Activated naive CD8-positive, alpha-beta T cell (primary cell): Measurements from ENCODE around the gene FBLN5.
A peak's percentile ranks its signal among the peaks of the same experiment; 100 is the strongest.

Source experiments
- H3K27ac Mint-ChIP-seq: one replicate; pipeline ENCODE4 v1.8.0; 2021; ENCODE audit warnings: mixed read lengths
- H3K27me3 Mint-ChIP-seq: one replicate; pipeline ENCODE4 v1.8.0; 2021; ENCODE audit warnings: mixed read lengths
- H3K36me3 Mint-ChIP-seq: one replicate; pipeline ENCODE4 v1.8.0; 2021; ENCODE audit warnings: mixed read lengths
- H3K4me1 Mint-ChIP-seq: one replicate; pipeline ENCODE4 v1.8.0; 2021; ENCODE audit warnings: low read depth, mixed read lengths
- H3K4me3 Mint-ChIP-seq: one replicate; pipeline ENCODE4 v1.8.0; 2021; ENCODE audit warnings: mild to moderate bottlenecking, mixed read lengths
- H3K9me3 Mint-ChIP-seq: one replicate; pipeline ENCODE4 v1.8.0; 2021; ENCODE audit warnings: low read depth, mixed read lengths

FBLN5 gene

GRCh38 chr14:91888641-91889476 is 58.6 kb downstream of the FBLN5 start:
- Mint-ChIP-seq H3K27ac (peak overlapping the region; percentile 34), H3K36me3 (no peaks in the 10 kb centered on the region), H3K4me3 (no peak overlapping the region), H3K9me3 (no peaks in the 10 kb centered on the region), H3K4me1 (peaks cover 64% of the 10 kb centered on the region), H3K27me3 (no peaks in the 10 kb centered on the region)

DNA sequence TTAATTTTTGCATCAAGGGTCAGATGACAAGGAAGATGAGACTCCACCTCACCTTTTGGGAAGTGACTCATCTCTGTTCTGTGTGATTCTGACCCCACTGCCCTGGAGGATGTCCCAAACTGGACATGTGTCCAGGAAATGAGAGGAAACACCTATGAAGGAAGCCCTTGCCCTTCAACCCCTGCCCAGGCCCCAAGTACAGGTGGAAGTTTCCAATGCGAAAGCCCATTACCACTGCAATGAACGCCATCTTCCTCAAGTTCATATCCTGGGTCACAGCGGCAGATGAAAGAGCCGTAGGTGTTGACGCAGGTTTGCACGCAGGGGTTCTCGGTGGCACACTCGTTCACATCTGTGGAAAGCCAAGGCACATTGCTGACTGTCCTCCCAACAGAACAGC is 60.5 kb downstream of the FBLN5 start:
- Mint-ChIP-seq H3K27ac (no peak overlapping the region), H3K9me3 (no peaks in the 10 kb centered on the region), H3K27me3 (no peaks in the 10 kb centered on the region), H3K36me3 (no peaks in the 10 kb centered on the region), H3K4me3 (no peak overlapping the region), H3K4me1 (peaks cover 50% of the 10 kb centered on the region)

DNA sequence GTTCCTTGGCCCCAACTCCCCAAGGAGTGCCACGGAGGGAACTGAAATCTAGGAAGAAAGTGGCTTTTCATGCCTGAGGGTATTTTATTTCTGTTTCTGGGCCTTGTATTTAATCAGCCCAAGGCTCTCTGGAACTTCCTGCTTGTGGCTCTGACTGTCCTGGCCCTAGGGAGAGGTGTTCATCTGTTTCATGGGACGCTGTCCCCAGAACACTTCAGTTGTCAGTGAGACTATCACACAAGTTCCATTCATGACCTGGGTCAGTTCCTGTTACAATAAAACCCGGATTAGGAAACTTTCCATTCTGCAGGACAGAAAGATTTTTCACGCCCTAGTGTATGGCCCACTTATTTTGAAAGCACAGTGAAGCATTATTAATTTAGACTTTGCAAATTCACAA is 61.7 kb downstream of the FBLN5 start:
- Mint-ChIP-seq H3K36me3 (no peaks in the 10 kb centered on the region), H3K27me3 (no peaks in the 10 kb centered on the region), H3K4me1 (peaks cover 45% of the 10 kb centered on the region), H3K9me3 (no peaks in the 10 kb centered on the region), H3K4me3 (no peak overlapping the region), H3K27ac (no peak overlapping the region)

DNA sequence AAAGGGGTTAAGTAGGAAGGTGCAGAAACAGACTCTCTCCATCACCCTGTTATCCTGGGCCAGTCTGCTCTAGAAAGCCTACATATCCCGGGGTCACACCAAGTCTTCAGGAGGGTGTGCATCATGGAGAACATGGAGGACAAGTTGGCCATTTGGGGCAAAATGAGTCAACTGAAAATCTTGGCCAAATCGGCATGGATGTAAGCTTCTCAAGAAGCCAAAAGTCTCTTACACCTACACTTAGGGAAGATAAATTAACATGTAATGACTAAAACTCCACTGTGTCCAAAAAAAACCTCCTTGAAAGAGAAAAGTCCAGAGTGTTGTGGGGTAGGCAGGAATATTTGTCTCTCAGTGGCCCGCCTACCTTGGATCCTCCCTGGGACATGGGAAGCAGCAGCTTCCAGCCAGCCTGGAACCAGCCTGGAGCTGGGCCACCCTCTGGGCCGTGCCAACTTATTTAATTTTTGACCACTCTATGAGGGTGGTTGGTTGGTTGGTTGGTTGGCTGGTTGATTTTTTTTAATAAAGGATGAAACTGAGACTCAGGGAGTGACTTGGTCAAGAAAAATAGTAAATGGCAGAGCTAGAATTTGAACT is 62.3 kb downstream of the FBLN5 start:
- Mint-ChIP-seq H3K27me3 (no peaks in the 10 kb centered on the region), H3K4me3 (no peak overlapping the region), H3K4me1 (peaks cover 45% of the 10 kb centered on the region), H3K27ac (no peak overlapping the region), H3K36me3 (no peaks in the 10 kb centered on the region), H3K9me3 (no peaks in the 10 kb centered on the region)

GRCh38 chr14:91884664-91885063 is 62.8 kb downstream of the FBLN5 start:
- peaks cover 45% of the 10 kb centered on the region for H3K4me1 Mint-ChIP-seq
- no peaks in the 10 kb centered on the region for H3K27me3 Mint-ChIP-seq
- H3K27ac Mint-ChIP-seq, result peak overlapping the region; percentile 64
- H3K36me3 Mint-ChIP-seq, result no peaks in the 10 kb centered on the region
- H3K4me3 Mint-ChIP-seq, result no peak overlapping the region
- H3K9me3 Mint-ChIP-seq, result no peaks in the 10 kb centered on the region

- H3K27me3 Mint-ChIP-seq, result no peaks in the 10 kb centered on the region
- H3K9me3 Mint-ChIP-seq, result no peaks in the 10 kb centered on the region
- no peak overlapping the region for H3K27ac Mint-ChIP-seq
- H3K36me3 Mint-ChIP-seq, result no peaks in the 10 kb centered on the region
- peaks cover 41% of the 10 kb centered on the region for H3K4me1 Mint-ChIP-seq
- H3K4me3 Mint-ChIP-seq, result no peak overlapping the region
Observed at GRCh38 chr14:91883753-91884152, 63.7 kb downstream of the FBLN5 start.

- no peak overlapping the region for H3K4me3 Mint-ChIP-seq
- no peaks in the 10 kb centered on the region for H3K9me3 Mint-ChIP-seq
- H3K4me1 Mint-ChIP-seq, result peaks cover 44% of the 10 kb centered on the region
- H3K27ac Mint-ChIP-seq, result no peak overlapping the region
- H3K27me3 Mint-ChIP-seq, result no peaks in the 10 kb centered on the region
- no peaks in the 10 kb centered on the region for H3K36me3 Mint-ChIP-seq
Observed at GRCh38 chr14:91882776-91883175, 64.7 kb downstream of the FBLN5 start.

GRCh38 chr14:91882369-91882768 is 65.1 kb downstream of the FBLN5 start:
- Mint-ChIP-seq H3K4me3 (no peak overlapping the region), H3K36me3 (no peaks in the 10 kb centered on the region), H3K27me3 (no peaks in the 10 kb centered on the region), H3K27ac (no peak overlapping the region), H3K9me3 (no peaks in the 10 kb centered on the region), H3K4me1 (peaks cover 45% of the 10 kb centered on the region)

DNA sequence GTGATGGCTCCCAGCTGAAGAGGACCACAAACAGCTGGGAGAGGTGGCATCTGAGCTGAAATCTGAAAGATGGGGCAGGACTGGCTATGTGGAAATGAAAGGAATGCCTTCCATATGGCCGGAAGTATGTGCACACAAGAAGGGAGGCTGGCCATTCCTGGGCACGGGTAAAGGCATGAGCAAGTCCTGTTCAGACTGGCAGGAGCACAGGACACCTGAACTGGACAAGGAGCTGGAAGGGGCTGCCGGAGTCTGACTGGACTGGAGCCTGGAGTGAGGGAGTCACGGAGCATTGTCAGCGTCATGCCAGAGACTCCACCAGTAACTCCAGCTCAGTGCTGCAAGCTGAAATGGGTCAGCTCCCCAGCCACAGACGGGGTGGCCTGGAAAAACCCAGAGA is 68.3 kb downstream of the FBLN5 start:
- Mint-ChIP-seq H3K4me1 (peaks cover 61% of the 10 kb centered on the region), H3K36me3 (no peaks in the 10 kb centered on the region), H3K27ac (peak overlapping the region; percentile 34)

GRCh38 chr14:91878274-91878673 is 69.2 kb downstream of the FBLN5 start:
- Mint-ChIP-seq H3K27me3 (no peaks in the 10 kb centered on the region), H3K27ac (no peak overlapping the region)

More for the DNA sequence above, 68.3 kb downstream of the FBLN5 start:
- Mint-ChIP-seq H3K9me3 (no peaks in the 10 kb centered on the region), H3K27me3 (no peaks in the 10 kb centered on the region), H3K4me3 (no peak overlapping the region)

DNA sequence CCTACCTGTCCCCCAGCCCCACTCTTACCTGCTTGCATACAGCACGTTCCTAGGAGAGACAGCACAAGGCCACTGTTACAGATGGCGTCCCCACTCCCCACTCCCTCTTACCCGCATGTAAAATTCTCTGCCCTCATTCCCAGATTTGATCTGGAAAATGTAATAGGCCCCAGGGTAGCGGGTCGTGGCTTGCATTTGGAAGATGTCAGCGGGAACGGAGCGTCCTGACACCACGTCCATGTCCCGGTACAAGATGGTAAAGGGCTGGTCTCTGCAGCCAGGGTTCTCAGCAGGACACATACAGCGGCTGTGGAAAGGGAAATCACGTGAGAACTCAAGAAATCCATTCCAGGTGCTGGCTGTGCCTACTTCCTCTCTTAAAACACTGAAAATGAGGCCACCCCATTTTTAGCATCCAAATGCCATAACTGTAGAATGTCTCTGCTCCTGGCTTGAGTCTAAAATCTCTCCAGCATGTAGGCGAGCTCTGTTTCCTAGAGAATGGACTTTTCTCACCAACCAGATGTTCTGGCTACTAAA is 70.0 kb downstream of the FBLN5 start:
- H3K9me3 Mint-ChIP-seq, result no peaks in the 10 kb centered on the region
- H3K4me1 Mint-ChIP-seq, result peaks cover 75% of the 10 kb centered on the region
- no peaks in the 10 kb centered on the region for H3K27me3 Mint-ChIP-seq
- no peaks in the 10 kb centered on the region for H3K36me3 Mint-ChIP-seq
- H3K27ac Mint-ChIP-seq, result no peak overlapping the region
- H3K4me3 Mint-ChIP-seq, result no peak overlapping the region

More at GRCh38 chr14:91878274-91878673, 69.2 kb downstream of the FBLN5 start:
- no peaks in the 10 kb centered on the region for H3K36me3 Mint-ChIP-seq
- peaks cover 70% of the 10 kb centered on the region for H3K4me1 Mint-ChIP-seq
- H3K4me3 Mint-ChIP-seq, result no peak overlapping the region
- no peaks in the 10 kb centered on the region for H3K9me3 Mint-ChIP-seq

- no peak overlapping the region for H3K27ac Mint-ChIP-seq
- no peak overlapping the region for H3K4me3 Mint-ChIP-seq
- no peaks in the 10 kb centered on the region for H3K36me3 Mint-ChIP-seq
- no peaks in the 10 kb centered on the region for H3K9me3 Mint-ChIP-seq
- H3K4me1 Mint-ChIP-seq, result peaks cover 84% of the 10 kb centered on the region
- no peaks in the 10 kb centered on the region for H3K27me3 Mint-ChIP-seq
Observed at GRCh38 chr14:91876492-91876891, 71.0 kb downstream of the FBLN5 start.

GRCh38 chr14:91875525-91876286 is 71.8 kb downstream of the FBLN5 start:
- H3K27ac Mint-ChIP-seq, result peak overlapping the region; percentile 47
- H3K4me1 Mint-ChIP-seq, result peaks cover 83% of the 10 kb centered on the region
- H3K4me3 Mint-ChIP-seq, result no peak overlapping the region
- H3K9me3 Mint-ChIP-seq, result no peaks in the 10 kb centered on the region
- no peaks in the 10 kb centered on the region for H3K36me3 Mint-ChIP-seq
- H3K27me3 Mint-ChIP-seq, result no peaks in the 10 kb centered on the region

- Mint-ChIP-seq H3K9me3 (no peaks in the 10 kb centered on the region), H3K27ac (peak overlapping the region; percentile 94), H3K27me3 (no peaks in the 10 kb centered on the region), H3K4me3 (peak overlapping the region; percentile 79), H3K4me1 (peaks cover 87% of the 10 kb centered on the region), H3K36me3 (no peaks in the 10 kb centered on the region)
Observed at GRCh38 chr14:91873471-91874415, 73.8 kb downstream of the FBLN5 start.
